Measurements from ENCODE around the gene LZTS2. TPM values are rescaled to one million over a fixed set of nuclear protein-coding genes. Genes with fewer than 3 reads are reported as not detected.

Gene LZTS2
- polyA plus RNA-seq, 1 of the 3 experiments (the other 2 are of a cell fraction) = 50.6 TPM

- H3K9me3 ChIP-seq = no peaks in the 10 kb centered on the region
- peaks cover 10 to 20% of the 10 kb centered on the region in 2 experiments; a peak in 3 of 4 replicates for H3K4me1 ChIP-seq (ENCODE audit: control insufficient read depth in 1 of 2, insufficient read depth in 2 of 2, low read depth in 1 of 2, low read length in 1 of 2)
- peaks cover 29% of the 10 kb centered on the region for H3K79me2 ChIP-seq (ENCODE audit: insufficient read depth)
- peaks cover 8 to 39% of the 10 kb centered on the region in 2 experiments for H3K36me3 ChIP-seq (replicated peaks in 1 of 2; ENCODE audit: control insufficient read depth in 1 of 2, insufficient read depth in 2 of 2, low read length in 1 of 2)
- no peak overlapping the region for H3K4me2 ChIP-seq
- H3K27ac ChIP-seq (ENCODE audit: low read depth in 2 of 2, low read length in 1 of 2) = no peak overlapping the region
- DNase-seq = no peak
- no peak overlapping the region for H3K4me3 ChIP-seq (ENCODE audit: low read depth in 2 of 2, low read length in 1 of 2)
- no peak overlapping the region for H2AFZ ChIP-seq (ENCODE audit: low read depth)
- H3F3A ChIP-seq (replicated peaks; ENCODE audit: insufficient read depth) = no peaks in the 10 kb centered on the region
- no peak for TF ChIP-seq MAX (IDR thresholded peaks at IDR 0.05; ENCODE audit: low read depth)
- no peak for TF ChIP-seq JUND (IDR thresholded peaks at IDR 0.05)
- no peak for TF ChIP-seq NFIC (IDR thresholded peaks at IDR 0.05; ENCODE audit: borderline replicate concordance)
- no peak for TF ChIP-seq IRF3 (IDR thresholded peaks at IDR 0.05; ENCODE audit: low read depth, low read length)
- TF ChIP-seq EZH2phosphoT487 (IDR thresholded peaks at IDR 0.05; ENCODE audit: borderline replicate concordance, low read depth) = no peak
- no peak for TF ChIP-seq TAF1 (IDR thresholded peaks at IDR 0.05; ENCODE audit: borderline replicate concordance, low read depth, low read length)
- TF ChIP-seq FOSL2 (IDR thresholded peaks at IDR 0.05; ENCODE audit: borderline replicate concordance, low read depth) = no peak
- TF ChIP-seq MEF2A (IDR thresholded peaks at IDR 0.05; ENCODE audit: borderline replicate concordance, low read depth) = no peak
- TF ChIP-seq ZBTB33 (IDR thresholded peaks at IDR 0.05; ENCODE audit: borderline replicate concordance, low read depth) = no peak
- TF ChIP-seq TCF12 (IDR thresholded peaks at IDR 0.05) = no peak
- no peak for TF ChIP-seq FOXM1 (IDR thresholded peaks at IDR 0.05; ENCODE audit: low read depth)
- no peak for TF ChIP-seq RFX5 (IDR thresholded peaks at IDR 0.05; ENCODE audit: low read length)
- no peak for TF ChIP-seq FOXJ3 (CRISPR knock-in tag; IDR thresholded peaks at IDR 0.05)
- H3K9ac ChIP-seq = no peak overlapping the region
- H4K20me1 ChIP-seq (ENCODE audit: insufficient read depth) = no peaks in the 10 kb centered on the region
- ChIA-PET POLR2A (no interaction called here), CTCF (interaction anchor here (0.7 to 8.5 kb wide), 2 partner anchors 15 to 36 kb away, joined by 3 to 81 read pairs; partner anchors contain the start of gene LZTS2)
- no peaks in the 10 kb centered on the region for H3K9me2 ChIP-seq
- WGBS (ENCODE audit: low lambda C conversion rate) = 91% methylated on average over 15 of the region's 24 CpGs
- H3K27me3 ChIP-seq (ENCODE audit: insufficient read depth) = no peaks in the 10 kb centered on the region
These were observed 16.4 kb upstream of the LZTS2 start for GRCh38 chr10:100982916-100983830.

Measured in SK-N-SH (cell line).